GM12873 (cell line): ENCODE data around the gene STK39.

ENCODE experiments used
- TF ChIP-seq, protein P1 (sequence below): IDR thresholded peaks from 2 replicates; pipeline ENCODE4 v1.5.1; 2012; ENCODE audit warnings: low read depth, mild to moderate bottlenecking, moderate library complexity, low read length, control low read depth; ENCODE audit not compliant: insufficient read depth; ENCODE audit errors: missing control alignments

Gene STK39

DNA sequence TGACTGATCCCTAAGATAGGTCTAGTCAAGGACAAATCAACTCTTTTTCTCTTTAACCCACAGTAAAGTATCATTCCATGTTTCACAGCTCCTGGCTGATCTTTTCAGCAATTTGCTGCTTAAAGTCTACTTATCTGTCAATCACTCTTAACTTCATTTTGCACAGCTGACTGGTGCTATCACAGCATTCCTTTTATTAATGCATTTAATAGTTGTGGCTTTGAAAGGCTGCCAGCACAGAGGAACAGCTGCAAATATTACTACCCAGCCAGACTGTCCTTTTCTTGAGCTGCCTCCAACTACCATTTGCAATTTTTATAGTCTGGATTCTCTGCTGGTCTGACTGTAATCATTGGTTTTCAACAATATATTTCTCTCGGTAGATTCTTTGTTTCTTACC is 303.5 kb downstream of the STK39 start:
- TF ChIP-seq, protein P1, sequence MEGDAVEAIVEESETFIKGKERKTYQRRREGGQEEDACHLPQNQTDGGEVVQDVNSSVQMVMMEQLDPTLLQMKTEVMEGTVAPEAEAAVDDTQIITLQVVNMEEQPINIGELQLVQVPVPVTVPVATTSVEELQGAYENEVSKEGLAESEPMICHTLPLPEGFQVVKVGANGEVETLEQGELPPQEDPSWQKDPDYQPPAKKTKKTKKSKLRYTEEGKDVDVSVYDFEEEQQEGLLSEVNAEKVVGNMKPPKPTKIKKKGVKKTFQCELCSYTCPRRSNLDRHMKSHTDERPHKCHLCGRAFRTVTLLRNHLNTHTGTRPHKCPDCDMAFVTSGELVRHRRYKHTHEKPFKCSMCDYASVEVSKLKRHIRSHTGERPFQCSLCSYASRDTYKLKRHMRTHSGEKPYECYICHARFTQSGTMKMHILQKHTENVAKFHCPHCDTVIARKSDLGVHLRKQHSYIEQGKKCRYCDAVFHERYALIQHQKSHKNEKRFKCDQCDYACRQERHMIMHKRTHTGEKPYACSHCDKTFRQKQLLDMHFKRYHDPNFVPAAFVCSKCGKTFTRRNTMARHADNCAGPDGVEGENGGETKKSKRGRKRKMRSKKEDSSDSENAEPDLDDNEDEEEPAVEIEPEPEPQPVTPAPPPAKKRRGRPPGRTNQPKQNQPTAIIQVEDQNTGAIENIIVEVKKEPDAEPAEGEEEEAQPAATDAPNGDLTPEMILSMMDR = no peak

DNA sequence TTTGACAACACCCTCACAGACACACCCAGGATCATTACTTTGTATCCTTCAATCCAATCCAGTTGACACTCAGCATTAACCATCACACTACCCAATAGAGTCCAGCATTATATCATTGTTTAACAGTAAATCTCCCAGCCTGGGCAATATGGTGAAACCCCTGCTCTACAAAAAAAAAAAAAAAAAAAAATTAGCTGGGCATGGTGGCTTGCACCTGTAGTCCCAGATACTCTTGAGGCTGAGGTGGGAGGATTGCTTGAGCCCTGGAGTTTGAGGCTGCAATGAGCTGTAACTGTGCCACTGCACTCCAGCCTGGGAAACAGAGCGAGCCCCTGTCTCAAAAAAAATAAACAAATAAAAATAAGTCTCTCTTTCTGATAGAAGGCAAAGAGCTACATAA is 304.0 kb downstream of the STK39 start:
- TF ChIP-seq, protein P1 = no peak

DNA sequence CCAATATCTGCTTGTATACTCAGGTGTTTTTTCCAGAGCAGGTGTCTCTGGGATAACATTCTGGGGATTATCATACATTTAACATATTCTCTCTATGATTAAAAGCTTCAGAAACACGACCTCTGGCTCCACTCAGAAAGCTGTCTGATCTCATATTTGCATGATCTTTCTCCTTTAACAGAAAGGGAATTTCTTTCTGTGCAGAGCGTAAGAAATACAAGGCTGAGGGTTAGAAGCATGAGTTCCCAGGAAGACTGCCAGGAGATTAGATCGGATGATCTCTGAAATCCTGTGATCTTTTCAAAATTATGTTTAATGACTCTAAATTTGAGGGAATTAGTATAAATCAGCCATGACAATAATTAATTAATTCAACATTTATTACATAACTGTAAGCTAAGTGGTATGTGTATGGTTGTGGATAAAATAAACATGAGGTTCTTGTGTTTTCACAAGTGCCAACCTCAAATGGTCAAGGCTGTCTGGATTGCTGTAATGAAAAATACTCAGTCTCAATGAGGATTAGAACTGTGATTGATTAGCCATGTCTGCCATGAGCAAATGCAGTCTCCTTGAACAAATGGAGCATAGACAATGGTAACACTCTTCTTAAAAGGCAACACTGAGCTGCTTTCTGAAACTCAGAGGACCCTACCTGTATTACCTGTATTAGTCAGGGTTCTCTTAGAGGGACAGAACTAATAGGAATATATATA is 304.9 kb downstream of the STK39 start:
- TF ChIP-seq, protein P1 = no peak

DNA sequence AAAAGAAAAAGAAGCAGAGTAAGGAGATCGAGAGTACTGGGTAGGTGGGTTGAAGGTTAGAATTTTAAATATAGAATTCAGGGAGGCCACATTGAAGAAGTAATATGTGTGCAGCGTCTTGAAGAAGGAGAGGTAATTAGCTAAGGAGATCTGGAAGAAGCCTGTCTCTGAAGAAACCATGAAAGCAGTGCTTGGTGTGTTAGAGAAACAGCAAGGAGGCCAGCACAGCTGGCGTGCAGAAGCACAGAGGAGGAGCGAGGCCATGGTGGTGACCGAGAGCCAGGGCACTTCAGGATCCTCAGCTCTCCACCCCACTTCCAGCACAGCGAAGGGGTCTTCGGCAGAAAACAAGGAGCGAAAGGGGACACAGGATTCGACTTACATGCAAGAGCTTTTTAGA is 305.8 kb downstream of the STK39 start:
- TF ChIP-seq, protein P1 = no peak

DNA sequence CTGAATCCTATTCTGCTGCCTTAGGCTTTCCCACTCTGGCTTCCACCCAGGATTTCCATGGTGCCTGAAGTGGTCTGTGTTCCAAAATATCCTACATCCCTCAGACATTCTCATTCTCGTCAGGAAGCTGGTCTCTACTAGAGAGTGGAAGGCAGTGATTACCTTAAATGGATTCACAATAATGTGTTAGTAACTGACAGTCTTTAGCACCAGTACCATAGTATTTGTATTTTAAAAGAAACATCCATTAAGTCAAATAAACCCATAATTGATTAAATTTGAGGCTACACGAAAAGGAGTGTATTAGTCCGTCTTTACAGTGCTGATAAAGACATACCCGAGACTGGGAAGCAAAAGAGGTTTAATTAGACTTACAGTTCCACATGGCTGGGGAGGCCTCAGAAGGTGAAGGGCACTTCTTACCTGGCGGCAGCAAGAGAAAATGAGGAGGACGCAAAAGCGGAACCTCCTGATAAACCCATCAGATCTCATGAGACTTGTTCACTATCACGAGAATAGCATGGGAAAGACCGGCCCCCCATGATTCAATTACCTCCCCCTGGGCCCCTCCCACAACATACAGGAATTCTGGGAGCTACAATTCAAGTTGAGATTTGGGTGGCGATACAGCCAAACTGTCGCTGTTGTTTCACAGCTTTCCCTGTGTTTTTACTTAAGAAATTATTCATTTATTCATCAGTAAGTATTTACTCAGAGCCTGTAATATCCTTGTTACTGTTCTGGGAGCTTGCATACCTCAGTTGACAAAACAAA is 306.5 kb downstream of the STK39 start:
- TF ChIP-seq, protein P1 = no peak

DNA sequence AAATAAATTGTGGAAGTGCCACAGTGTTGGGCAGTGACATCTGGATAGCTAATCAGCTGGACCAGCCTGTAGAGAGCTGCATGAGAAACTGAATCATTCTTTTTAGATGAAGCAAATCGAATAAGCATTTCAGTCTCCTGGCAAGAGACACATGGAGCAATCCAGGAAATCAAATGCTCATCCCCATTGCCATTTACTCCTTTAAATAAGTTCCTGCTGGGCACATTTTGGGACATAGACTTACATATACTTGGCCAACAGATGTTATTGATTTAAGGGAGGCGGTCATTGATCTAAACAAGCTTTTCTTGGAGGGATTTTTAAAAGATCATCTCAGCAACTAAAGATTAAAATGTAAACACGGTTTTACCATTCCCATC is 307.1 kb downstream of the STK39 start:
- TF ChIP-seq, protein P1 = no peak

DNA sequence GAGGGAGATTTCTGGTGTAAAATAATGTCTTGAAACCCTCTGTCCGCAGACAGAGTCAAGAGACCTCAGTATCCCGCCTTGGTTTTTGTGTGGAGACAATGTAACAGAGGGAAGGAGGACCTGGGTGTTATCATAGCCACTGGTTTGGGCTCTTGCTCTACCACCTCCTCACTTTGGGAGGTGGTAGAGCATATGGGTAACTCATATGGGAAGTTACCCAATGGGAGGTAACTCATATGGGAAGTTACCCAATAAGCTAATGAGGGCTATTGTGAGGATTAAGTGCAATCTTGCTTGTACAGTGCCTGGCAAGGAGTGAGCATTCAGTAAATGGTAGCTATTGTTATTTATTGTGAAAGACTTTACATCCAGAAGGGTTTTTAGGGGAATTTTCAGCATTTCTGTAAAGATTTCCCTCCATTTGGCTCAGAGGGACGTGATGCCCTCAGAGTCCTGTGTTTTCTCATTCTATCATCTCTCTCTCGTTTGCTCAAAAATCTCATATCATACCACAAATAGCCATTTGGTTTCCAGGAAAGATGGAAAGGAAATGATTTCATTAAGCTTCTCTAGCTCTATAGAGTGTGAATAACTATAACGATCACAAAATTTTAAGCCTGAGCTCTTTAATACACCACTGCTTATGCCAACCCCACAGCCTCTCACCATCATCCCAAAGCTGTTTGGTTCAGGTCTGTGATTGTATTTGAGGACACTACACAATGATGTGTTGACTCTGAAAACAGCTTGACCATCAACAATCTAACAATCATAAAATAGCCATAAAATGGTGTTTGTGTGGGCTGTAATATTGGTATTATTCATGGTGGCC is 307.7 kb downstream of the STK39 start:
- TF ChIP-seq, protein P1 = no peak
